Body of pancreas (tissue), 4 donors: Measurements from ENCODE around the gene SLC5A4.

Experiments
- CTCF ChIP-seq, 7 experiments: fragments of 450-650 bp in 4 of 7; fragments of 200-600 bp in 3 of 7; sonication (generic) in 3 of 7; IDR thresholded peaks; one replicate each; pipeline ENCODE4 v1.5.1; 2016 to 2019; ENCODE audit warnings: antibody characterized with exemption in 7 of 7
- POLR2A ChIP-seq, 3 donors: fragments of 450-650 bp; IDR thresholded peaks; one replicate each; pipeline ENCODE4 v1.6.1; 2016; ENCODE audit warnings: antibody characterized with exemption in 3 of 3, mild to moderate bottlenecking in 2 of 3

- TF ChIP-seq POLR2A (IDR thresholded peaks at IDR 0.05) (no peak), CTCF (IDR thresholded peaks at IDR 0.05) (no peak)
Measured at GRCh38 chr22:32255217-32255616, at the start of gene SLC5A4.
